GM18511 (cell line): ENCODE data around the gene SERPINB10.
"Not testable (repeated sequence)": the region's sequence is repeated elsewhere in the genome, so short reads cannot be mapped to it uniquely, and the experiment has no call there.

Experiments
- ATAC-seq: cut with Tn5 transposase; IDR thresholded peaks from one replicate; pipeline ENCODE4 v1.9.1; 2021; ENCODE audit warnings: mild to moderate bottlenecking, moderate library complexity; ENCODE audit not compliant: unreplicated experiment

SERPINB10 gene

DNA sequence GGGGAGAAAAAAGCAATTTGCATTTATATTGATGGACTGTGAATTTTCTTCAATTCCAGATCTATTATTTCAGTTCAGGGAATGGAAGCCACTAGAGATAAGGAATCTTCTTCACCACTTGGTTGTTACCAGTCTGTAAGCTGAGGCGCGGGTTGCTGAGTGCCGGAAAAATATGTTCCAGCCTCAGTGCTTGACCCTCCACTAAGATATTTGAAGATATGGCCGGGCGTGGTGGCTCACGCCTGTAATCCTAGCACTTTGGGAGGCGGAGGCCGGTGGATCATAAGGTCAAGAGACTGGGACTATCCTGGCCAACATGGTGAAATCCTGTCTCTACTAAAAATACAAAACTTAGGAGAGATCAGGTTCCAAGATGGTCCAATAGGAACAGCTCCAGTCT is 32.2 kb downstream of the SERPINB10 start:
- ATAC-seq: no peak

DNA sequence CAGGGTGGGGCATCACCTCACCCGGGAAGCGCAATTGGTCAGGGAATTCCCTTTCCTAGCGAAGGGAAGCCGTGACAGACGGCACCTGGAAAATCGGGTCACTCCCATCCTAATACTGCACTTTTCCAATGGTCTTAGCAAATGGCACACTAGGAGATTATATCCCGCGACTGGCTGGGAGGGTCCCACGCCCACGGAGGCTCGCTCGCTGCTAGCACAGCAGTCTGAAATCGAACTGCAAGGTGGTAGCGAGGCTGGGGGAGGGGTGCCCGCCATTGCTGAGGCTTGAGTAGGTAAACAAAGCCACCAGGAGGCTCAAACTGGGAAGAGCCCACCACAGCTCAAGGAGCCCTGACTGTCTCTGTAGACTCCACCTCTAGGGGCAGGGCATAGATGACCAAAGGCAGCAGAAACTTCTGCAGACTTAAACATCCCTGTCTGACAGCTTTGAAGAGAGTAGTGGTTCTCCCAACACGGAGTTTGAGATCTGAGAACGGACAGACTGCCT is 32.8 kb downstream of the SERPINB10 start:
- ATAC-seq: not testable (repeated sequence)

DNA sequence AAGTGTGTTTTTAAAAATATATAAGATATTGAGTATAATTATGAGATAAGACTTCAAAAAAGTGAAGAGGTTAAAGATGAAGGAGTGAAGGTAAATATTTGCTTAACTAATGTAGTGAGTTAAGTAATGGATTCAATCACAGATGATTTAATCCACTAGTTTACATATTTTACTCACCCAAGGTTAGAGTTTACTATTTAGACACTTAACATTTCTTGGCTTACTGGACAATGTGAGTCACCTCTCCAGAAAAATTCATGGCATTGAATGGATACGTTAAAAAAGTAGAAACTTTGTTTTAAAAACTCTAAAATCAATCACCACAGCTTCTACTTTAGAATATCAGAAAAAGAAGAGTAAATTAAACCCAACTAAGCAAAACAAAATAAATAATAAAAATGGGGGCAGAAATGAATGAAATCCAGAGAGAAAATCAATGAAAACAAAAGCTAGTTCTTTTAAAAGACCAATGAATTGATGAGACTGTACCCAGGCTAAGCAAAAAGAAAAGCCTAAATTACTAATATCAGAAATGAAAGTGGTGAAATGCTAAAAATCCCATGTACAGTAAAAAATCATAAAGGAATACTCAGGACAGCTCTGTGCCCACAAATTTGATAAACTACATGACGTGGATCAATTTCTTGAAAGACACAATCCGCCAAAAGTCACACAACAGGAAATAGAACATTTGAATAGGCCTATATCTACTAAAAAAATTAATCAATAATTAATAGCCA is 39.5 kb downstream of the SERPINB10 start:
- no peak for ATAC-seq

DNA sequence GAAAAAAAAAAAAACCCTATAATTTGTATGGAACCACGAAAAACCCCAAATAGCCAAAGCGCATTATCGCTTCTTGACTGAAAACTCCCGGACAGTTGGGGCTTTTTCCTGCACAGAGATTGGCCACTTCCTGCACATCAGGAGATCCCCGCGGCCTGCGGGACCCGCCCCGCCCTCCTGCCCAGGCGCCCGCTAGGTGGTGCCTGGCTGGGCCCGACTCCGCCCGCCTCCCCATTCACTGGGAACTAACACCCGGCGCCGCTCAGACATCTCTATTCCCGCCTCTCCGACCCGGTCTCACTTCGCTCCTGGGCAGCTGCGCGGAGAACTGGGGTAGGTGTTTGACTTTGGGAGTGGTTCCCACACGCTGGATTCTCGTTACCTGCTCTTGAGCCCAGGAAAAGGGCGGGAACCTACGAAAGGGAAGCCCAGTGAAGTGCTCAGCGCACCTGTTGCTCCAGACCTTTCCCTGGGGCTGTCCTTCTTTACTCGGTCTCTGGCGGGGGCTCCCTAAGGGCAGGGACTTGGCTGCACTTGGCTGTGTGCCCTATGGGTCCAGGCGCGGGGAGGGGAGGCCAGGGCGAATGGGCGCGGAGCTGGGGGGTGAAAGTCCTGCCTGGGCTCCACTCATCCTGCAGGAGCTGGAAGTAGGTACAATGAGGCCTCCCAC is 41.4 kb downstream of the SERPINB10 start, which contains the start of gene HMSD:
TSS of gene HMSD (plus strand) at position 234 of the 670 bp plus-strand sequence. CDS start 4,155 bp downstream, outside the sequence.
- peak; percentile 85 for ATAC-seq

DNA sequence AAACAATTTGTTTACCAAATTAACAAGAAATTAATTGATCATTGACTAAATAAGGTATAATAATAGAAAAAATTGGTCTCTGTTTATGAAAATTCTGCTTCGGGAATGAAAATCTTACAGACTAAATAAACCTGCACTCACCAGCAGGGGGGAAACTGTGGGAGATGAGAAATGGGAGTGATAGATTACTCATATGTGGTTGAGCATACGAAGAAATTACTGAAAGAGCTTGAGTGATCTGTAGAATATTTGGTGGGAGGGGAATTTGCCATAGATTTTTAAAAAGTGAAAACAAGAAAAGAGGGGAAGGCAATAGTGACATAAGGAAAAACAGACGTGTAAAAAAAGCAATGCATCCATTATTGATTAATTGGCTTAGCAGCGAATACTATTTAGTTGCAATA is 43.5 kb downstream of the SERPINB10 start:
- peak; percentile 58 for ATAC-seq

DNA sequence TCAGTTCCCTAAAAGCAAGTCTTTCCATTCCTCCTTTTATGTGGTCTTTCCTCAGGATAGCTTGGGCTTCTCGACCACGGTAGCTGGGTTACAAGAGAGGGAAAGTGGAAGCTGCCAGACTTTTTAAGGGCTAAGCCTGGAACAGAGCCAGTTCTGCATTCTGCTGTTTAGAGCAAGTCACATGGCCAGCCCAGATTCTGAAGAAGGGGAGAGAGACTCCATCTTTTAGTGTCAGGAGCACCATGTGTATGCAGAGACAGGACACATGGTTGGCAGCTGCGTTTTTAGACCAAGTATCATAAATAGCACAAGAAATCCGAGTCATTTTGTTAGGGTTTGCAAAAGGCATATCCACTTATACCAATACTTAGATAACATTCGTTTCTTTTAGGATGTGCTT is 46.1 kb downstream of the SERPINB10 start:
- no peak for ATAC-seq

DNA sequence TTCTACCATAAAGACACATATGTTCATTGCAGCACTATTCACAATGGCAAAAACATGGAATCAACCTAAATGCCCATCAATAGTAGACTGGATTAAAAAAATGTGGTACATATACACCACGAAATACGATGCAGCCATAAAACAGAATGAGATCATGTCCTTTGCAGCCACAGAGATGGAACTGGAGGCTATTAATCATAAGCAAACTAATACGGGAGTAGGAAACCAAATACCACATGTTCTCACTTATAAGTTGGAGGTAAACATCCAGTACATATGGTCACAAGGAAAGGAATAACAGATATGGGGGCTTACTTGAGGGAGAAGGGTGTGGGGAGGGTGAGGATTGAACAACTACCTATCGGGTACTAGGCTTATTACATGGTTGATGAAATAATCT is 49.0 kb downstream of the SERPINB10 start:
- ATAC-seq: no peak

DNA sequence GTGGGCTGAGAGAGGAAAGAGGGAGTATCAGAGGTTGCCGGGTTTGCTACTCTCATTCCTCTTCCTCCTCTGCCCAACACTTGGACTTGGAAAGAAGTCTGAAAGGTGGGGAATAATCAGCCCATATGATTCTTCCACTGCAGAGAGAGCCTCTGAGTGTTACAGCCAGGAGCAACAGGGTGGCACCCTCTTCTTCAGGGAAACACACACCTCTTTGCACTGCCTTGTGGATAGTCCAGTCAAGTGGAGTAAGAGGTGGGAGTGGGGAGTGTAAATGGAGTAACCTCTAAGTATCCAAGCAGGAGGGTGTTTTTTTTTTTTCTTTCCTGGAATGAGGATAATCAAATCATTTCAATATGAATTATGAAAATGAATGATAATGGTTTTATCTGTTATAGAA is 53.1 kb downstream of the SERPINB10 start:
- no peak for ATAC-seq

DNA sequence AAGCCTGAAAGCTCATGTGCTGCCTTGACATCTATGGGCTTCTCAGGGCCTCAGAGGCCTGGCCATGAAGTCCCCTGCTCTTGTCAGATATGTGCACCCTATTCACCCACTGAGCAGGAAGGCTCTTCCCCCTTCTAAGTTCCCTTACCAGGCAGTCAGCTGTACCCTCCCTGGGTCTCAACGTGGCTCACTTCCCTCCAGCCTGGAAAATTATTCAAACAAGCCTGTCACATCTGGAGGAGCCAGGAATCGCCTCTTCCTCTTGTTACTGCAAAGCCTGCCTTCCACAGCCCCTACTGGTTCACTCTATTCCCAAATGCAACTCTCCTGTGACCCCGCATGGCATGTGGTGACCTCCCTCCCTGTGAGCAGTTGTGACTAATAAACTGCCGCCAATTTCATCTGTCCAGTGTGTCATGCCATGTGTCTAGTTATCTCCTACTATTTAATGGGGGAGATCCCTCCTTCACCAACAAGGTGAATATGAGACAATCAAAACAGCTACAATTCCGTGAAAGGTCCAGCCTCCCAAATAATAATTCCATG is 53.8 kb downstream of the SERPINB10 start:
- no peak for ATAC-seq

DNA sequence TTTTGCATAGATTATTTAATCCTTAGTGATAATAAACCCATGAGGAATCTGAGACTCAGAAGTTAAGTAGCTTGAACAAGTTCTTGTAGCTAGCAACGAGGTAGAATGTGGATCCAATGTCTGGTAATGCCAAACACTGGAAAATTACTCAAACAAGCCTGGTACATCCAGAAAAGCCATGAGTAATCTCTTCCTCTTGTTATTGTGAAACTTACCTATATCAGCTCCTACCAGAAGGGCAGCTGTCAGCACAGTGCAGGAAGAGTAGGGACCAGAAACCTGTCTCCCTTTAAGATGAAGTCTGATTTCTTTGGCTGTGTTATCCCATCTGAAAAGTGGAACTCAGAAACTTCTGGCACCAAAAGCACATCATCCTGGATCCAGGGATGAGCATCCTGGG is 54.4 kb downstream of the SERPINB10 start:
- ATAC-seq: no peak

DNA sequence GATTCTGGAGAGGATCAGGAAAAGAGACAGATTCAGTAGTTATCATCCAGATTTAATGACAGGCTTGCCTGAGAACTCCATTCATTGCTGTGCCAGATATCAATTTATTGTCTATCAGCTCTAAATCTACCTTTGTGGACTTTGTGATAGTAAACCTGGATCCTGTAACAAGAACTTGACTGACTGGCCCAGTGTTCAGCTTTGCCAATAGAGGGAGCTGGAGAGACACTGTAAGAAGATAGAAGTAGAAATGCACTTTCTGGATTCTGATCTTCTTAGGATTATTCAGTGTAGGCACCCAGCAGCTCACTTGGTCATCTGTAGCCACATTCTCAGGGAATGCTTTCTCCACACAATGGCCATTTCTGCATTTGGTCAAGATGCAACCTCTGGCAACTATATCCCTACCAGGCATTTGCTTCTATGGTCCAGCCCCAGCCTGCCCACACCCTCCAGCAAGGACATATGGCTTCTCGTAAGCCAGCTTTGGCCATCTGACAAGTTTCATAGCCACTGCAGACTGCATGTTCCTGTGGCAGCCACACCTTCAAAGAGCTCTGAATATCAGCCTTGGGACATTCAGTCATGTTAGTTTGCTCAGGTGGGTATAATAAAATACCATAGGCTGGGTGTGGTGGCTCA is 56.0 kb downstream of the SERPINB10 start:
- peak; percentile 90 for ATAC-seq

DNA sequence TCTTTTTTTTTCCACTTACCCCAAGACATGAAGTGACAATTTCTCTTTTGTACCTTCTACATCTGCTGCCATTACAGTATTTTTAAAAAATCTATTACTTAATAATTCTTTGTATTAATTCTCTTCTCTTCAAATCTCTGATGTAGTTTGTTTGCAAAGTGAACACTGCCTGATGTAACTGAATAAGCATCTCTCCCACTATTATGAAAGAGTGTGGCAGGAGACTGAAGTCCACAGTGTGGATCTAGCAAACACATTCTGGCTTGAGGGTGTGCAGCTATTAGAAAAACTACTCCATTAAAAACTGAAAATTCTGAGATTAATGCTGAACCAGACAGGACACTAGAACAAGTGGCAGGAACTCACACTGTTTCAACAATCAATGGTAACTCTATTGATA is 57.1 kb downstream of the SERPINB10 start:
- ATAC-seq: no peak

DNA sequence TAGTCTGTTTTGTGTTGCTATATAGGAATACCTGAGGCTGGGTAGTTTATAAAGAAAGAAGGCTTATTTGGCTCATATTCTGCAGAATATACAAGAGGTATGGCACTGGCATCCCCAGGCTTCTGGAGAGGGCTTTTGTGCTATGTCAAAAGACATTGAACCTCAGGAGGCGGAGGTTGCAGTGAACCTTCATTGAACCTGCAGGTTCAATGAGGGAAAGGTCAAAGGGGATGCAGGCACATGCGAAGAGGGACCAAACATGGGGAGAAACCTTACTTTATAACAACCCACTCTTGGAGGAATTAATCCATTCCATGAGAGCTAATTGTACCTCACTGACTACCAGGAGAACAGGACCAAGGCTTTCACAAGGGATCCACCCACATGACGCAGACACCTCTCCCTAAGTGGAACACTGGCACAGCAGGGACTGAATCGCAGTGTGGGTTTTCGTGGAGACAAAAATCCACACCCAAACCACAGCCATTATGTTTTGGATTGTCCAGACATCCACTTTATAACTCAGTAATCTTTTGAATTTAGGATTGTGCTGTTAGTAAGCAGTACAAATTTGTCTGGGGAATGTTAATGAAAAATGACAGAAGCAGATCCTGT is 58.1 kb downstream of the SERPINB10 start:
- no peak for ATAC-seq

DNA sequence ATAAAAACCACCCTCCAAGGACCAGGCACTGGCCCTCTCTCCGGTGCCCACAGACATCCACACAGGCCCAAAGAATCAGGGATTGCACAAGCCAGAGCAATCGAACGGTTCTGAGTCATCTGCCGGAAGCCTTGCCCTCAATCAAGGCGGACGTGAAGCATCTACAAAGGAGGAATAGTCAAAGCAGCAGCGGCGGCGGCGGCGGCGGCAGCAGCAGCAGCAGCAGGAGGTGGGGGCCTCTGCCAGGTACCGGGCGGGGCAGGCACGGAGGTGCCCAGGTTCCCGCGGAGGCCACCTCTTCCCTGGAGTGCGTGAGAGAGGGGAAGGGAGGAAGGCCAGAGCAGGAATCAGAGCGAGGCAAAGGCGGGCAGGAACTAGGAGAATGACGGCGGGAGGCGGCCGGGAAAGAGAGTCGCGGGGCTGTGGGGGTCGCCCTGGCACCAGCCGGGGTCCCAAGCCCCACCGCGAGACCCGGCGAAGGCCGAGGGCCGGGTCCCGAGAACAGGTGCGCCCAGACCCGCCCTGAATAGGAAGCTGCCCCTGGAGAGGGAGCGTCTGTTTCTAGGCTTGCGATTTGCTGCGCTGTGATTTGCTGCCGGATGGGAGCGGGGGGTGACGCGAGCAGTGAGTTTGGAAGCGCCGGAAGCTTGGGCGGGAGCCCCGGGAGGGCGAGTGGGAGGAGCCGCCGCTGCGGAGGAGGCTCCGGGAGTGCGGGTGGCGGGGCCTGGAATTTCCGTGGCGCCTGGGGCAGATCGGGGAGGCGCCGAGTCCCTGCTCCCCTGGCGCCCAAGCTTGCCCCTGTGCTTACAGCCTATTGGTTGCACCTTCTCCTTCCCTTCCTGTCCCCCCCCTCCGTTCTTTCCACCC is 62.4 kb downstream of the SERPINB10 start, which contains the start of gene SERPINB8:
TSS of gene SERPINB8 (plus strand) at position 140 of the 867 bp plus-strand sequence. CDS start 8,228 bp downstream, outside the sequence.
- peak; percentile 94 for ATAC-seq

DNA sequence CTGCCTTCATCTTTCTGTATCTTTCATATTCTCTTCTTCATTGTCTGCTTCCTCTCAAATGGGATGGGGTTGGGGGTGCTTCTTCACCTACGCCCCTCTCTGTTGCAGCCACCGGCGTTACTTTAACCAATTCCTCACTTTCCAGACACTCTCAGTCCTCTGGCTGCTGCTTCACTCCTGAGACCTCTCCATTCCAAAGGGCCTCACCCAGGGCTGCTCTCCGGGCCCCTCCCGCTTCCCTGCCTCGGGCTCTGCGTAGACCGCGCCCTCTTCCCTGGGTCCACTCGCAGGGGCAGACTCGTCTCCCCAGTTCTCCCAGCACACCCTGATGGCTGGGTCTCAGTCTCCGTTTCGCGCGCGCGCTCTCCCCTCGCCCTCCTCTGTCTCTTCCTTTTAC is 63.0 kb downstream of the SERPINB10 start:
- ATAC-seq: peak; percentile 0

DNA sequence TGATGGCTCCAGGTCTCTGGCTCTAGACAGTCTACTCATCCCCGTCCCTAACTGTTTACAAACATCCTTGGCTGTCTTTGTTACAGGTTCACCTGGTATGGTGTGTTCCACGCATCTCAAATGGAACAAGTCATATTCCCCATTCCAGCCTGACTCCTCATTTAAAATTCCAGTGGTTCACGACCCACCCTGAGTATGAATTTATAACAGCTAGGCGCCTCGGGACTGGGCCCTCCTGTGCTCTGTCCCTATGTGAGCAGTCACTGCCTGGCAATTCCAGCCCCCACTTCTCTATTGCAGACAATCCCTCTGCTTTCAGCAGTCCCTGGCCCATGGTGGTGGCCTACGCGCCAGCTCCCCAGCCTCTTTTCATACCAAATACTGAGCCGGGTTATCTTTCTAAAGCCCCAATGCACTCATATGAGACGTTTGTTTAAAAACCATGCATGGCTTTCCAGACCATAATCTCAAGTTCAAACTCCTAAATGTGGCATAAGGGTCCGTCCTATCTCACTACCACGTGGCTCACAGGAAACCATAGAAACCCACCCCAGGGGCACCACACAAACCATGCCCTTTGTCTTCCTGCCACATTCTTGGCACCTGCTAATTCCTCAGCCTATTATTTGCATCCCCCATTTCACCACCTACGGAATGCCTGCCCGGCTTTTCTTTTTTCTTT is 63.7 kb downstream of the SERPINB10 start:
- ATAC-seq: no peak

DNA sequence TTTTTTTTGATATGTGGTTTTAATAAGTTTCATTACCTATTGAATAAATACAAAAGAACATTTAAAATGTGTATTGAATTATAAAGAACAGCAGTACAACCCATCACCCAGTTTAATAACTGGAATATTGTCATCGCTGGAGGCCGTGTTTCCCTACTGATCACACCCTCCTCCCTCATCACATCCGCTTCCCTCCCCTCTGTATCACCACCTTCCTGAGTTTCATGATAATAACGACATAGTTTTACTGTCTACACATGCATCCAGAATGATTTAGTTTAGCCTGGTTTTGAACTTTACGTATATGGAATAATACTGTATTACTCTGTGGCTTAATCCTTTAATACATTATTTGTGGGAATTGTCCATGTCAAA is 64.2 kb downstream of the SERPINB10 start:
- ATAC-seq: no peak

DNA sequence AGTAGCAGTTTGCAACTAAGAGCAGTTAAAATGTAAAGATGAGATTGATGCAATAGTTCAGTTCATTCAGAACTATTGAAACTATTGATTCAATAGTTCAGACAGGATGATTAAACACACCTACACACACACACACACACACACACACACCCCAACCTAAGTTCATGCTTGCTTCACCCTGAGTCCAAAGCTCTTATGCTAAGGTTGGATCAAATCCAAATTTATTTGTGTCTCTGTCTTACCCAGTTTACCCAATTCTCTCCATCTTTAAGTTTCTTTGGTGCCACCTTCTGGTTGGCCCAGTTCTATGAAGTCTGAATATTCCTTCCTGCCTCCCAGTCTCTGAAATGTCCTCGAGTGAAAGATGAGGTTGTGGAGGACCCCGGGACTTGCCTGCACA is 67.2 kb downstream of the SERPINB10 start:
- no peak for ATAC-seq

DNA sequence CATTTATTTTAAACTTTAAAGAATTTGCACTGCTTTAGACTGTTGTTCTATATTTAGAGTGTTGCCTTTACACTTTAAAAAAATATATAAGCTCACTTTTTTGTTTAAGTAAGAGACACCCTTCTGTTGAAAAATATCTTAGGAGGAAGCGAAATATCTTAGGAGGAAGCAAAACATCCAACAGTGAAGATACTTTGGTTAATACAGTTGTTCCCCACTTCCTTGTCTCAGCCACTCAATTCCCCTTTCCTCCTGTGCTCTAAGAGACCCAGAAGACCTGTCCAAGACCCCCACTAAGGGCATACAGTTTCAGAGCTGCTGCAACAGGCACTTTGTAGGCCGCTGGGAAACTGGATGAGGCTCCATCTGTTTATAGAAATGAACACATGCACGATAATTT is 67.9 kb downstream of the SERPINB10 start:
- ATAC-seq: peak; percentile 42
